Measurements from ENCODE around the gene ROCK2.

DNA sequence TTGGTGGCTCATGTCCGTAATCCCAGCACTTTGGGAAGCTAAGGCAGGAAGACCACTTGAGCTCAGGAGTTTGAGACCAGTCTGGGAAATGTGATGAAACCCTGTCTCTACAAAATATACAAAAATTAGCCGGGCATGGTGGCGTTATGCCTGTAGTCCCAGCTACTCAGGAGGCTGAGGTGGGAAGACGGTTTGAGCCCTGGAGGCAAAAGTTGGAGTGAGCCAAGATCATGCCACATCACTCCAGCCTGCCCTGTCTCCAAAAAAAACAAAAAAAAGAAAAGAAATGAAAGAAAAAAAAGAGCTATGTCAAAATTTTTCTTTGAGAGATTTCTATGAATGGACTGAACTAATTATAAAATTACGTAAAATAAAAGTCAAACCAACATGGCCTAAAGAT, 34.7 kb downstream of the ROCK2 start:
- TF ChIP-seq, protein P1, sequence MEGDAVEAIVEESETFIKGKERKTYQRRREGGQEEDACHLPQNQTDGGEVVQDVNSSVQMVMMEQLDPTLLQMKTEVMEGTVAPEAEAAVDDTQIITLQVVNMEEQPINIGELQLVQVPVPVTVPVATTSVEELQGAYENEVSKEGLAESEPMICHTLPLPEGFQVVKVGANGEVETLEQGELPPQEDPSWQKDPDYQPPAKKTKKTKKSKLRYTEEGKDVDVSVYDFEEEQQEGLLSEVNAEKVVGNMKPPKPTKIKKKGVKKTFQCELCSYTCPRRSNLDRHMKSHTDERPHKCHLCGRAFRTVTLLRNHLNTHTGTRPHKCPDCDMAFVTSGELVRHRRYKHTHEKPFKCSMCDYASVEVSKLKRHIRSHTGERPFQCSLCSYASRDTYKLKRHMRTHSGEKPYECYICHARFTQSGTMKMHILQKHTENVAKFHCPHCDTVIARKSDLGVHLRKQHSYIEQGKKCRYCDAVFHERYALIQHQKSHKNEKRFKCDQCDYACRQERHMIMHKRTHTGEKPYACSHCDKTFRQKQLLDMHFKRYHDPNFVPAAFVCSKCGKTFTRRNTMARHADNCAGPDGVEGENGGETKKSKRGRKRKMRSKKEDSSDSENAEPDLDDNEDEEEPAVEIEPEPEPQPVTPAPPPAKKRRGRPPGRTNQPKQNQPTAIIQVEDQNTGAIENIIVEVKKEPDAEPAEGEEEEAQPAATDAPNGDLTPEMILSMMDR (IDR thresholded peaks at IDR 0.05; ENCODE audit: low read depth, low read length) = no peak
- TF ChIP-seq POLR2A (IDR thresholded peaks at IDR 0.05; ENCODE audit: extremely low read depth, insufficient read length) (no peak), MAX (IDR thresholded peaks at IDR 0.05; ENCODE audit: low read depth, low read length) (no peak)
